T-helper 2 cell treated with Interferon-gamma antibody and Interleukin-4, amounts not matched to agents 100 ng/mL and 5 ng/mL, for 36 hours (primary cell): Measurements from ENCODE around the gene TNFAIP8L3. TPM values are rescaled to one million over a fixed set of nuclear protein-coding genes. Genes with fewer than 3 reads are reported as not detected.

ENCODE experiments used
- intact Hi-C: fragments of 100-400 bp; cut with micrococcal nuclease; formaldehyde crosslinking; loops from one replicate; pipeline ENCODE4 v1.15.1; 2023
- total RNA-seq: library from RNA; stranded (reverse); gene quantifications from 2 replicates; pipeline ENCODE4 v1.2.3, GENCODE V29; 2022

The TNFAIP8L3 gene
- total RNA-seq, 1 donor from 2014 or later: 0.18 TPM

DNA sequence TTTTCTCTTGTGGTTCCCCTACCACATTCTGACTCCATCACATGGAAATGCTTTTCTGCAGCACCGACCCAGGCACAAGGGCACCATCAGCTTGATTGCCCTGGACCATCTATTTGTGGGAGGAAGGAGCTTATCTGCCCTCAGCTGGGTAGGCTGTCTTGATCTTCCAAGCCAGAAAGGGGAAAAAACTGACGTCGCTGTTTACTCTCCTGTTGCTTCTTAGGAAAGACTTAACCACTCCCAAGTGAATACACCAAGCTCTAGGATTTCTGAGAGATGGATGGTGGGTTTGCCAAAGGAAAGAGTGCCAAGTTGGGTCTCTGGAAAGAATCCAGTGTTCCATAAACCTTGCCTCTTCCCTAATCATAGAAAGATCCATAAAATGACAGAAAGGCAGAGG, 4.0 kb downstream of the TNFAIP8L3 start:
- intact Hi-C loops: no loop called here

DNA sequence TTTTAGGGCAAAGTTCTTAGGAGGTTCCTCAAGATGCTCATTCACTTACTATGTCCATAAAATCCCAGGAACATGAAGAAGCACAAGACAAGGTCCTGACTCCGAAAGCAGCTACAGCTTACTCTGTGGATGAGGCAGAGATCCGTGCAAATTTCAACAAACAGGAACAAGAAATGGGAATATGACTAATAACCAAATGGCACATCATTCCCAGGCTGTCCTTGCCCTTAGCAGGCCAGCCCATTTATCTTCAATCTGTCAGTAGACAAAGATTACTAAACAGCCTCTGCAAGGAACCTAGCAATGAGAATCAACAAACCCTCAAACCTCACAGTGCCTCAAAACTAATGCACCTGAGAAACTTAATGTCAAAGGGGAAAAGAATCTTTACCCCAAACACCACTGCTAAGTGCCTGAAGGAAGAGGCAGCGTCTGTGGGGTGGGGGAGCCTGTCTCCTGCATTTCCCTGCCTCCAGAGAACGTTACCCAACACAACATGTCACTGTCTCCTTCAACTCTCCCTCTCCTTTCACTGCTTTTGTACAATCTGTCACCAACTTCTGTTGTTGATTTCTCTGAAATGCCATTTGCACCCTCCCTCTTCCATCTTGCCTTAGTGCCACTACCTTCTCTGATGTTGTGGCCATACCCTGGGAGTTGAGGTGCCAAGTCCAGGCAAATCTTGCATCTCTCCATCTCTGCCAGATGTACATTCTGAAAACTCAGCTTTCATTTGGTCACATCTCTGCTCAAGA, 4.8 kb downstream of the TNFAIP8L3 start:
- intact Hi-C loops: no loop called here

DNA sequence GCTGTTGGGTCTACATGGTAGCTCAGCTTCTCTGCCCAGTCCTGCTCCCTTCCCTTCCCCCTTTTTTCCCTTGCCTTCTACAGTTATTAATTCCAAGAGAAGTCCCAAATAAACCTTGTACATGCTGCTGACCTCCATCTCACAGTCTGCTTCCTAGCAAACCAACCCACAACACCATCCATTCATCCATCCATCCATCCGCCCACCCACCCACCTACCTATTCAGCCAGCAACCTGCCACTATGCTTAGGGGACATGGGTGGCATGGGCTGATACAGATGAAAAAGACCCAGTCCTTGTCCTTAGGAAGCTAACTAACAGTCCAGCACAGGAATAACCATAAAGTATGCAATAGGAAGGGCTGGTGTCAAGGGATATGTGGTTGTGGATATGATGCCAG, 5.7 kb downstream of the TNFAIP8L3 start:
- intact Hi-C loops: no loop called here

DNA sequence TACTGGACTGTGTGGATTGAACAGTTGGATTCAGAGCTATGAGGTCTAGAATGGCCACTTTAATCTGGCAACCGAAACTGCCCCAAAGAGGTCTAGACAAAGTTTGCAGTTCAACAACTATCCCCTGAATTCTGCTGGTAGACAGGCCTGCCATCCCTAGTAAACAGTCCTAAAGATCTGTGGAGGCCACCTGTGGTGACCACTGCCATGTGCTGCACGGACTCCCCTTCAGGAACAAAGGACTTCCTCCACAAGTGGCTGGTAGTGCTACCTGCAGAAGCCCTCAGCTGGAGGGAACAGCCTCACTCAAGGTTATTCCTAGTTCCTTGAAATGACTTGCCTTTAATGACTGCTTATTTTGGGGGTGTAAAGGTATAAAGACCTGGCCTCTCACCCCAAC, 6.1 kb downstream of the TNFAIP8L3 start:
- intact Hi-C loops: no loop called here

DNA sequence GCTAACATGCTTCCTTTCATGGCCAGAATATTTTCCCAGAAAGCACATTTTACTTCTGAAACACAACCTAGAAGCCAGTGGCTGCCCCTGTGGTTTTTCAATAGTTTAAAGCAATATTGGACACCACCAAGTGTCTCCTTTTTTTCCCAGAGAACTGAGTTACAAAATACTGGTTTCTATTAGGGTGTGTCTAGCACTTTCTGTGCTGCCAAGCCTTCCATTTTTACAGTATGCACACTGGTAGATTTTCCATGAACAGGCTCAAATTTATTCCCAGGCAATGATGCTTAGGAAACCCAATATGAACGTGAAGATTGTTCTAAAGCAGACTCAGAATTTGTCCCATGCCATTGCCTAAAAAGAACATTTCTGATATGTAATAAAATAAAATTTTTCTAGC, 7.2 kb downstream of the TNFAIP8L3 start:
- intact Hi-C loops: no loop called here

DNA sequence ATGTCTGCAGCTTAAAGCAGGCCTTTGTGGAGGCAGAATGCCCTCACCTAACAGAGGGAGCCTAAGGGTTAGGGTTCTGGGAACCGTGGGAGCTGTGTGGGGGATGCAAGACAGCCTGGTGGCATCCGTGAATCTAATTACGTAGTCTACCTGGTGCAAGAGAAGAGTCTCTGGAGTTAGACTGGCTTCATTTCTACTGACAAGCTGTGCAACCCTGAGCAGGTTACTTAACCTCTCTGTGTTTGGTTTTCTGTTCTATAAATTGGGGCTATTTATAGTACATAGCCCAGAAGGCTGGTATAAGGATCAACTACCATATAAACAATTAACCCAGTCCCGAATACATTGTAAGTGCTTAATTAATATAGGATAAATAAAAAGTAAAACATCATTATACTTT, 8.3 kb downstream of the TNFAIP8L3 start:
- intact Hi-C loops: no loop called here

DNA sequence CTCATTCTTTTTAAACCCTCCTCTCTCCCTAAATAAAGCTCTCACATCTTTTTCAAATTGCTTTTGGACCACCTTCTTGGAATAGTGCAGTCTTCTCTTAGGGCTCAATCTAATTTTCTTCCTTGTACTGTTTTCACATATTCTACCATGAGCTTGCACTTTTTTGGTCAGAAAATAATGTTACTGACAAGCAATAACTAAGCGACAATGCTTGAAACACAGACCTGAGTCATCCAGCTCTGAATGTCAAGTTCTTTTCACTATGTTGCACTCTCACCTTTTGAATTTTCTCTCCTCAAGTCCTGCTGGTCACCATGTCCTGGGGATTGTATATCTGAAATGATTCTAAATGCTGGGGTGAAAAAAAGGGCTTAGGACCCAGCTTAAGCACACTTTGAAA, 8.9 kb downstream of the TNFAIP8L3 start:
- intact Hi-C loops: no loop called here

DNA sequence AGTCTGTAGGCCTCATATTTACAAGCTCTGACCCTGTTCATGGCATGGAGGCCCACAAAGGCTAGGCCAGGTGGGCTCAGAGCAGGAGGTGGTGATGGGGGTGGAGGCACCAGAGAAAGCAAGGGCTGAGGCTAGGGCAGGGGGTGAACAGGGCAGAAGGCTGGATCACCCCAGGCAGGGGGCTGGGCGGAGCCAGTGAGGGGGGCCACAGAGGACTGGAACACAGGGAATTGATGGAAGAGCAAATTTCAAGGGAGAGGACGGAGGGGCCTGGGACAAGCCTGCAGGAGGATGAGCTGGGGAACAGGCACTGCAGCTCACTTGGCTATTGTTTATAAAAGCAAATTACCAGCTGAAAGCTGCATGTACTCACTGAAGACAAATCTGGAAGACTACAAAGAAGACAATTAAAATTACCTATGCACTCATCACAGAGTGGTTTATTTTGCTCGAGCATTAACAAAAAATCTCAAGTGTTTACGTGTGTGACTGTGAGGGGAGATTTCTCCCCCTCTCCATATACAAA, 11.0 kb downstream of the TNFAIP8L3 start:
- intact Hi-C loops: no loop called here

DNA sequence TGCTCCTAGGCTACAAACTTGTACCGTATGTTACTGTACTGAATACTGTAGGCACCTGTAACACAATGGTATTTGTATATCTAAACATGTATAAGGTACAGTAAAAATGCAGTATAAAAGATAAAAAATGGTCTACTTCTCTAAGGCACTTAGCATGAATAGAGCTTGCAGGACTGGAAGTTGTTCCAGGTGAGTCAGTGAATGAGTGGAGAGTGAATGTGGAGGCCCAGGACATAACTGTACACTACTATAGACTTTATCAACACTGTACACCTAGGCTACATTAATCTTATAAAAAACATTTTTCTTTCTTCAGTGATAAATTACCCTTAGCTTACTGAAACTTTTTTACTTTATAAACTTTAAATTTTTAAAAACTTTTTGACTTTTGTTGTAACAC, 12.5 kb downstream of the TNFAIP8L3 start:
- intact Hi-C loops: no loop called here

DNA sequence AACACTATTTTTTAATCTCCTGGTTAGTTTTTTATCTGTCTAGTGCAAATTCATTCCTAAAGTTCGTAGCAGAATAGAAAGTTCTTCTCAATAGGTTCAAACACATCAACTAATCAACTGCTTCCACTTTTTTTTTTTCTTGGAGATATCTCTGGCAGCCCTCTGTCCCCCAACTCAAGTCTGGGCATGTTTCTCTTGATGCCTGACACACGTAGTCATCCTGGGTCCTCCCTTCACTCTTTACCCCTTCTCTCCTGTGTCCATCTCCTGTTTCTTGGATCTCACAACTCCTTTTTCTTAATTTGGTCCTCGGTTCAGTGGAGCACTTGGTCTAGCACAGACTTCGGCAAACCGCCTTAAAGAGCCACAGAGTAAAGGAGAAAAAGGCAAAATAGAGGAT, 14.4 kb downstream of the TNFAIP8L3 start:
- intact Hi-C loops: no loop called here

DNA sequence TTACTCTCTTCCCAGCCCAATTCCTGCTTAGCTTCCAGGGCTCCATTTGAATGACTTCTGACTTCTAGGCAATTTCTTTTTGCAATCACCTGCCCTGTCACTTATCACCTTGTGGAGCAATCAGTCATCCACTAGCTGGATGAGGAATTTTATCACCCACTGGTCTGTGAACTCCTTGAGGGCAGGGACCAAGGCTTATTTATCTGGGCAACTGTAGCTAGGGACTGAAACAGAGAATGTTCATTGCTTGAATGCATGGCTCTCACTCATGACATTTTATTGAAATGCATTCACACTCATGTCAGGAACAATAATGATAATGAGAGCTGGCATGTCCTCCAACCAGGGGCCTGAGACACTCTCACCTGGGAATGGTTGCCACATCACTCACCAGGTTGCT, 15.5 kb downstream of the TNFAIP8L3 start:
- intact Hi-C loops: no loop called here

DNA sequence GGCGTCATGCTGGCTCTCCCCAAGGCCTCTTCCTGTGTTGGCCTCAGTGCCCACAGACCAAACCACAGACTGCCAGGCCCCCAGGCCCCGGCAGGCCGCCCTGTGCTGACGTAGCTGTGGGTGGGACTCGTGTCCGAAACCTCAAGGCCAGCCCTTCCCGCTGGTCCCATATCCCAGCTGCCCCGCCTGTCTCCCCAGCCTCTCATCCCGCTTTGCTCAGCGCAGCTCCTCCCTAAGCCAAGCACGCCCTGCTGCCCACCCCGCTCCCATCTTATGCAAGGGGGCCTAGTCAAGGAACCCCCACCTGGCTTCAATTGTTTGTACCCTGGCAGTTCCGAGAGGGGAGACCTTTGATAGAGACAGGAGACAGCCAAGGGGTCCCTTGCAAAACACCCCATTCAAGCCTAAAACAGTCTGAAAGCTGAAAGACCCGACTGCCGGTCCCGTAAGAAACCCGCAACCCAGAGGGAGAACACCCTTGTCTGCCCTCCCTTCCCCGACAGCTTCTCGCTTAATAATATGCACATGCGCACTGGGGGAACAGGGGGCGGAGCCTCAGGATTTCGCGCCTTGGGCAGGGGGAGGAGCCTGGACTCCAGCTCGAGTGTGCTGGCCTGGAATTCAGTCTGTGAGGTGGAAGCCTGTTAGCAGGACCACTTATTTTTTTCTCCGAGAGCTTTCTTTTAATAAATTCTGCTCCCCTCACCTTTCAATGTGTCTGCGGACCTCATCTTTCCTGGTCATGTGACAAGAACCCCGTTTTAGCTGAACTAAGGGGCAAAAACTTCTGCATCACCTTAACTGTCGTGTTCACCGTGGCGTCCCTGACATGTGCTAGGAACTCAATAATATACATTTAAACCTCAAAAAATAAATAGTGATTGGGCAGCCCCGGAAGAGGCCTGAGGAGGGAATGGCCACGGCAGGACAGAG, 17.2 kb downstream of the TNFAIP8L3 start:
- intact Hi-C loops: no loop called here

DNA sequence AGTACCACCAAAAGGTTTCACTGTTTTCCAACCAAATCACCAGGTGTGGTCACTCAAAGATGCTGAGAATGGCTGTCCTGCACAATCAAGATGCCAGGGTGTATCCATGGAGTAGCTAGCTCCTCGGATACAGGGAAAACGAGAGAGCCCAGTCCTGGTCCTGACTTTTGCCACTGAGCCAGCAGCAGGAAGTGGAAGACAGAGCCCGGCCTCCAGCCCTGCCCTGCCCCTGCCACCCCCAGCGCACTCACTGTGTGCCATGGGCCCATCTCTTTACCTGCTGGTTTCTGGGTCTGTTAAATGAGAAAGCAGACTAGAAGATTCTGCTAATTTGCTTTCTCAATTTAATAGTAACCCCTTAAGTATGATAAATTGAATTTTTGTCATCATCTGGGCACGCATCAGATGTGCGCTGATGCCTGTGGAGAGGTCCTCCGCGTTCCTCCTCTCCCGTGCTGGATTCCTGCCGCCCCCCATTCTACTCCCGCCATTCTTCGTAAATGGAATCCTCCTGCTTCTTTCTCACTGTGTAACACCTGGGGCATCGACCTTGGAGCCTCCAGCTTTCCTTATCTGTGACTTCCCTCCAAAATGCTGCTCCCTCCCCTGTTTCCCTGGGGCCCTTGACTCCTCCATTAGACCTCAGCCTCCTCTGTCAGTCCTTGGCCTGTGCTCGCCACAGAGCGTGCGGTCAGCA, 18.0 kb downstream of the TNFAIP8L3 start:
- intact Hi-C loops: no loop called here

DNA sequence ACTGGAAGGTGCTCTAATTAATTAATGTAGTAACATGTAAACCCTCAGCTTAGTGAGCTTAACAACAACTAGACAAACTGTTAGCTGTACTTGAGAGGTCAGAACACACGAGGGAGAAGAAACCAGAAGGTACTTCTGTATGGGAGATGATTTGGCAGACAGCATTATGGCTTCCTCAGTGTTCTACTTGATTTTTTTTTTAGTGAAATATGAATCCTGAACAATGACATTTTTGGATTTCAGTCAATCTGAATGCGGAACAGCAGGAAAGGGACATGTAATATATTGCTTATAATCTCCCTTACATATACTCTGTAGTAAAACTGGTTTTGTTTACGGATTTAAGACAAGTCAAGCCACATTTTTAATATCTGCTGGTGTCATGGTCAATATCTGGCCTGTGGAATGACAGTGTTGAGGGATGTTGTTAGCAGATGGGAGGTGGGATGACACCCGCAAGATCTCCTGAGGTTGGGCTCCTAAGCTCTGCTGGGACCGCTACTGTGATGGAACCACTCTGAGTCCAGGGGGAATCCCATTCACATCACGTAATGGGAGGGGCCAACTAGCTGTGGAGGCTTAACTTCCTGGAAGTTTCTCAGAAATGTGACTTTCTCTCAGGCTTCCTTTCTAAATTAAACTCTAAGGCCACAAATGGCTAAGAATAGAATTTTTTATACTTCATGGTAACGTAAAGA, 18.7 kb downstream of the TNFAIP8L3 start:
- intact Hi-C loops: no loop called here

DNA sequence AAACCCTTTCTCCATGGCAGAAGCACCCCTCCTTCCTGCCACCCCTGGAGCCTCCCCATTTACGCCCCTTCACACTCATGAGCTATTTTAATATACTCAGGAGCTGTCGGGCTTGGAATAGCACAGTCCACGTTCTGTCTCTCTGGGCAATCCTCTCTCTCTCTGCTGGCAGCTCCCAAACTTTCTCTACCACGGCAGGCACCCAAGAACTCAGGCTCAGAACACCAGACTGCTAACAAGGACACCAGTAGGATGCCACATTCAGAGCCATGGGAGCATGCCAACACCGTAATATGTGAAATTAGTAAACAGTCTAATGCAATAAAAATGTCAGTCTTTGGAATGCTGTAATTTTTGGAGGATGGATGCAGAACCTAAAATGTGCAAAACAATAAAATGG, 19.3 kb downstream of the TNFAIP8L3 start:
- intact Hi-C loops: no loop called here

DNA sequence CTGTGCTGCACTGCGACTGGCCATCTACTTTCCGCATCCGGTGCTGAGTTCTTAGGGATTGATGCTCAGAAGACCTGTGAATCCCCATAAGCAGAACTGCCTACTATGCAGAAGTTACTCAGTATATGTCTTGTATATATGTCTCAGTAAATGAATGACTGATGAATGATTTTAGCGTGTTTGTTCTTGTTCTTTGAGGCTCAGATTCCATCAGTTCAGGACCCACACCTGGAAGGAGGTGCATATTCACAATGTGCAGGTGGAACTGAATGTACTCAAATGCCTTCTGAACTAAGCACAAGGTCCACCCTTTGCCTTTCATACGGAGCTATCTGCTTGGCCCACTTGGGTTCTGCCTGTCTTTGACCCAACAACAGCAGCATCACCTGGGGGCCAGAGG, 19.8 kb downstream of the TNFAIP8L3 start:
- intact Hi-C loops: loop anchor here (5.0 kb wide), 1 partner anchor 83 kb away; no protein-coding TSS in a partner anchor

DNA sequence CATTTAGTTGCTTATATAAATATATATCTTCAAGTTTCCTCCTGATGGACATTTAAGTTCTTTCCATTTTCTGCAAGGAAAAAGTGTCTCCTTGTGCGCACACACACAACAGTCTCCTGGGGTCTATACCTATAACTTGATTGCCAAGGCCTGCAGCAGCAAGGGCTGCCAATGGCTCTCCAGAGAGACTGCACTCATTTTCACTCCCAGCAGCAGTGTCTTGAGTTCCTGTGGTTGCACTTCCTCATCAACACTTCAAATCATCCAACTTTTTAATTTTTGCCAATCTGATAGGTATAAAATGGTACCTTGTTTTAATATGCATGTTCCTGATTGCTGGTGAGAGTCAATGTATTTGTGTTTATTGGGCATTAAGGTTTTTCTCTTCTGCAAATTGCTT, 23.1 kb downstream of the TNFAIP8L3 start:
- intact Hi-C loops: loop anchor here (5.0 kb wide), 1 partner anchor 79 kb away; no protein-coding TSS in a partner anchor

DNA sequence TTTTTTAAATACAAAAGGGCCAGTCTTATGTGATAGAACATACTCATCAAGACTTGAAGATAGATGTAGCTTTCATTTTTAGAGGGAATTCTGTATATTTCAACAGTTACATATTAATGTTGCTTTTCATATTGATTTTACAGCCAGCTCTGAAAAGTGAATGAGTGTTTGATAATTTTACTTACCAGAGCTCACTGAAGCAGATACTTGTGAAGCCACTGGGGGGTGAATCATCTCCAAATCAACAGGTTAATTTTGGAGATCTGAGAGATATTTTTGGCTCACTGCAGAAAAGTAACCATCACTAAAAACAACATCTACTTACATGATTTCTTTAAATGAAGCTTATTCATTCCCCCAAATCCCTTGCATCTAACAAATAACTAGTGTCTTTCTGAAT, 24.7 kb downstream of the TNFAIP8L3 start:
- intact Hi-C loops: loop anchor here (5.0 kb wide), 1 partner anchor 78 kb away; no protein-coding TSS in a partner anchor

DNA sequence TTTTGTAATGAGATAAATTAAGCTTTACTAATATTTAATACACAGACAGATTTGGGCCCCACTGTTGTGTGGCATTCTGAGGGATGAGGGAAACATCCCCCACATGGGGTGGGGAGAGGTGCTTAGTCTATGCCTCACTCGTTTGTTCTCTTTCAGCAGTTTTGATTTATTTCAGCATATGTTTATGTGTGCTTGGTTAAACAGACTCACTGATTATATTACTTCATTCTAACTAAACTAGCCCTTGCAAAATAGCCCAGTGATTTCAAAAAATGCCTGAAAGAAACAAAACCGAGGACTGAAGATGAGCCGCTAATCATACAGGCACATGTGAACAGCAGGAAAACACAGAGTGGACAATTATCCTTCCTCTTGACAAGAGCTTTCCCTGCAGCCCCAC, 27.2 kb downstream of the TNFAIP8L3 start:
- intact Hi-C loops: no loop called here

DNA sequence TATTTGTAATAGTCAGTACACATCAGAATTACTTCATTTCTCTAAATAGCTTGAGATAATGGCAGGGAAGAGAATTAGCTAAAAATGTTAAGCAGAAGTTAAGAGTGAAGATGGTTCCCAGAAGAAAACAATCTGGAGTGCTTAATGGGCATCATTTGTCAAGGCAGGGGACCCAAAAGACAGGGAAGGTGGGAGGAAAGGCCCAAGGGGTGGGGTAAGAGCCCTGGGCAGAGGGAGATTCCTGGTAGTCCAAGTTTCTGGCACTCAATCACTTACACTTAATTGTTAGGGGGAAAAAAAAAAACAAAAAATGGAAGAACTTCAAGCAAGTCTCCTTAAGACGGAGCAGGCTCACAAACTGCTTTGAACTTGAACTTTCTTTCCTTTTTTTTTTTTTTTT, 28.9 kb downstream of the TNFAIP8L3 start:
- intact Hi-C loops: no loop called here

DNA sequence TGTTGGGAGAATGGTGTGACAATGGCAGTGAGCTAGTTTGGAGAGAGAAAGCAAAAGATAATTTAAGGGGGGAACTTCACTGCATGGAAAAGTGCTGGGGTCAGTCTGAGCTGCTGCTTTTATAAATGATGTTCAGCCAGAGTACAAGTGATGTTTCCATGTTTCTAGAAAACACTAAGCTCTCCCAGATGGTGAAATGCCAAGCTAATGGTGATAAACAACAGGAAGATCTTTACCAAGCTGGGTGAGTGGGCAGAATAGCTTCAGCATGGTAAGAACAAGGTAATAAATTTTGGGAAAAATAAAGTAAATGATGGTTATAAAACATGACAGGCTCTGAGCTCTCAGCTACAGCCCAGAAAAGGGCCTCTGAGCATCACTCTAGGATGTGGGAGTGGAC, 29.4 kb downstream of the TNFAIP8L3 start:
- intact Hi-C loops: no loop called here
